B cell (primary cell): ENCODE results near the gene MYH14. TPM values are rescaled to one million over a fixed set of nuclear protein-coding genes. Genes with fewer than 3 reads are reported as not detected.

Experiments used
- ATAC-seq: fragments of 200-7000 bp; cut with Tn5 transposase; one replicate; pipeline ENCODE4 v1.10.0; 2021; ENCODE audit warnings: low read depth, mild to moderate bottlenecking, moderate number of reproducible peaks, moderate library complexity
- CTCF ChIA-PET: fragments of 350-600 bp; sonication (Branson Sonifier 250); formaldehyde crosslinking; loops from one replicate; lab custom pipeline; 2021; ENCODE audit warnings: antibody characterized with exemption, inconsistent platforms; lab: Charles Lee
- POLR2A ChIA-PET: fragments of 350-600 bp; sonication (Branson Sonifier 250); formaldehyde crosslinking; loops from one replicate; lab custom pipeline; 2021; ENCODE audit warnings: antibody characterized with exemption; lab: Charles Lee
- DNase-seq: peaks from one replicate; pipeline ENCODE4 v3.0.0; 2013
- H2AFZ ChIP-seq: 2 replicates; pipeline ENCODE4 v1.6.1; 2012; ENCODE audit warnings: mild to moderate bottlenecking, low read depth, low read length; ENCODE audit not compliant: insufficient read depth, poor library complexity, severe bottlenecking
- H3K27ac ChIP-seq, 2 donors: 1 replicate in 1 of 2; 2 replicates in 1 of 2; pipeline ENCODE4 v1.5.1; 2012 to 2013; ENCODE audit warnings: low read length in 2 of 2, mild to moderate bottlenecking in 2 of 2, moderate library complexity in 1 of 2
- H3K27me3 ChIP-seq, 4 experiments: fragments of 200-600 bp in 1 of 4; sonication (generic) in 1 of 4; replicated peaks in 1 of 4; 1 replicate in 2 of 4; 2 replicates in 2 of 4; pipeline versions ENCODE4 v1.6.1 to v1.7.0; 2013 to 2016; ENCODE audit warnings: low read length in 3 of 4, mild to moderate bottlenecking in 2 of 4, mixed read lengths in 1 of 4, moderate library complexity in 1 of 4; ENCODE audit not compliant: insufficient read depth in 4 of 4, control insufficient read depth in 3 of 4; ENCODE audit errors: control extremely low read depth in 1 of 4
- H3K36me3 ChIP-seq, 2 experiments: replicated peaks in 1 of 2; 1 replicate in 1 of 2; 2 replicates in 1 of 2; pipeline versions ENCODE4 v1.6.1 to v1.7.1; 2013; ENCODE audit warnings: low read length in 1 of 2; ENCODE audit not compliant: insufficient read depth in 2 of 2, control insufficient read depth in 1 of 2; ENCODE audit errors: control extremely low read depth in 1 of 2, extremely low read depth in 1 of 2
- H3K4me1 ChIP-seq, 2 donors: fragments of 200-600 bp in 1 of 2; sonication (generic) in 1 of 2; 1 replicate in 1 of 2; 2 replicates in 1 of 2; pipeline versions ENCODE4 v1.5.1 to v1.6.1; 2013 to 2017; ENCODE audit warnings: low read length in 2 of 2; ENCODE audit not compliant: control insufficient read depth in 2 of 2, insufficient read depth in 2 of 2
- H3K4me2 ChIP-seq: replicated peaks from 2 replicates; pipeline ENCODE3; 2012; ENCODE audit warnings: mild to moderate bottlenecking, low read depth, low read length; ENCODE audit not compliant: poor library complexity, severe bottlenecking
- H3K4me3 ChIP-seq, 5 experiments: fragments of 200-600 bp in 1 of 5; sonication (generic) in 1 of 5; 1 replicate in 3 of 5; 2 replicates in 2 of 5; pipeline versions ENCODE4 v1.5.1 to v1.7.0; 2011 to 2016; ENCODE audit warnings: low read length in 4 of 5, mild to moderate bottlenecking in 4 of 5, low read depth in 2 of 5, control low read depth in 1 of 5, moderate library complexity in 1 of 5; ENCODE audit not compliant: insufficient read depth in 1 of 5; ENCODE audit errors: control extremely low read depth in 1 of 5, extremely low read depth in 1 of 5
- H3K79me2 ChIP-seq: fragments of 200-600 bp; sonication (generic); one replicate; pipeline ENCODE4 v1.6.0; 2016; ENCODE audit warnings: low read length; ENCODE audit not compliant: control insufficient read depth, insufficient read depth
- H3K9ac ChIP-seq: fragments of 200-600 bp; sonication (generic); 2 replicates; pipeline ENCODE4 v1.6.1; 2017; ENCODE audit warnings: mild to moderate bottlenecking, low read length, moderate library complexity
- H3K9me3 ChIP-seq, 3 donors: one replicate each; pipeline versions ENCODE4 v1.6.1 to v1.7.1; 2013; ENCODE audit warnings: low read length in 2 of 3; ENCODE audit not compliant: control insufficient read depth in 2 of 3, insufficient read depth in 1 of 3; ENCODE audit errors: control extremely low read depth in 1 of 3
- H4K20me1 ChIP-seq: 2 replicates; pipeline ENCODE4 v1.6.0; 2012; ENCODE audit warnings: mild to moderate bottlenecking, low read length; ENCODE audit not compliant: insufficient read depth, control insufficient read depth, poor library complexity, severe bottlenecking
- H3K27ac Mint-ChIP-seq: one replicate; pipeline ENCODE4 v1.8.0; 2021; ENCODE audit warnings: mixed read lengths
- H3K27me3 Mint-ChIP-seq: one replicate; pipeline ENCODE4 v1.8.0; 2021; ENCODE audit warnings: mixed read lengths
- H3K4me1 Mint-ChIP-seq: one replicate; pipeline ENCODE4 v1.8.0; 2021; ENCODE audit warnings: mixed read lengths
- H3K4me3 Mint-ChIP-seq: one replicate; pipeline ENCODE4 v1.8.0; 2021; ENCODE audit warnings: mixed read lengths
- H3K9me3 Mint-ChIP-seq: one replicate; pipeline ENCODE4 v1.8.0; 2022; ENCODE audit warnings: mixed read lengths; ENCODE audit not compliant: insufficient read depth
- EZH2 ChIP-seq: IDR thresholded peaks from 2 replicates; pipeline ENCODE4 v1.6.1; 2012; ENCODE audit warnings: borderline replicate concordance, low read depth, mild to moderate bottlenecking, moderate library complexity, low read length; ENCODE audit not compliant: insufficient read depth, poor library complexity, severe bottlenecking
- WGBS: methylation state at CpG from one replicate; pipeline ENCODE4 v1.1.5; 2013; ENCODE audit warnings: missing lambda C conversion rate; ENCODE audit not compliant: insufficient coverage; 5-methylcytosine and 5-hydroxymethylcytosine counted together
- intact Hi-C: fragments of 100-400 bp; cut with micrococcal nuclease; formaldehyde crosslinking; loops from one replicate; pipeline ENCODE4 v1.10.0; 2022
- polyA plus RNA-seq: library from polyadenylated mRNA; depleted of rRNA; stranded (reverse); fragments of >200 nt; gene quantifications from 2 replicates; pipeline ENCODE4 v1.2.3, GENCODE V29; 2012
- total RNA-seq, 2 donors: library from RNA; stranded (reverse); fragments of 120-200 nt in 1 of 2; gene quantifications; 1 replicate in 1 of 2; 2 replicates in 1 of 2; pipeline versions ENCODE4 v1.2.3 to v1.2.4, GENCODE V29; 2013 to 2022
- TF ChIP-seq, protein P1 (sequence below): fragments of 200-600 bp; IDR thresholded peaks from one replicate; pipeline ENCODE4 v1.8.0; 2022; ENCODE audit warnings: antibody characterized with exemption, mild to moderate bottlenecking

Gene MYH14
- total and polyA plus RNA-seq, 2 donors (not counting 1 experiment from before 2014, with no cell fraction given) = not detected

DNA sequence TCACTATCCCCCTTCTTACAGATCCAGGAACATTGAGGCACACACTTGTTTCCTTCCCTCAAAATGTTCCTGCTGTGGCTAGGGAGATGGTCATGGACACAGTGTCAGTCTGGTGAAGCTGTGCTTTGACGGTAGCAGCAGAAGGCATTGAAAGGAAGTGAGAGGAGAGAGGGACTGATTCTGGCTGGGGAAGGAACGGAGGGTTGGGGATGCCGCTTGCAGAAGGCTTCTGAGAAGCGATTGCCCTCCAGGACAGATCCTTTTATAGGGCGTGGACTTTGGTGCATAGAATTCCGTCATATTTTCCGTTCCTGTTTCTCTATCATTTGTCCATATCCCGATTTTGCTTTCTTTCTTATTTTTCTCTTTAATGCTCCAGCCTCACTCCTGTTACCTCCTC, 14.1 kb upstream of the MYH14 start:
- WGBS = 72% methylated on average over 8 of the region's 8 CpGs
- no peaks in the 10 kb centered on the region for H3K27me3 ChIP-seq
- Mint-ChIP-seq H3K27ac (no peak overlapping the region), H3K4me1 (no peaks in the 10 kb centered on the region), H3K27me3 (peaks cover 26% of the 10 kb centered on the region), H3K4me3 (no peak overlapping the region), H3K9me3 (peaks cover 6% of the 10 kb centered on the region)
- H3K4me2 ChIP-seq = no peak overlapping the region
- no peak overlapping the region for H3K9ac ChIP-seq
- no peak overlapping the region for H3K27ac ChIP-seq
- TF ChIP-seq, protein P1, sequence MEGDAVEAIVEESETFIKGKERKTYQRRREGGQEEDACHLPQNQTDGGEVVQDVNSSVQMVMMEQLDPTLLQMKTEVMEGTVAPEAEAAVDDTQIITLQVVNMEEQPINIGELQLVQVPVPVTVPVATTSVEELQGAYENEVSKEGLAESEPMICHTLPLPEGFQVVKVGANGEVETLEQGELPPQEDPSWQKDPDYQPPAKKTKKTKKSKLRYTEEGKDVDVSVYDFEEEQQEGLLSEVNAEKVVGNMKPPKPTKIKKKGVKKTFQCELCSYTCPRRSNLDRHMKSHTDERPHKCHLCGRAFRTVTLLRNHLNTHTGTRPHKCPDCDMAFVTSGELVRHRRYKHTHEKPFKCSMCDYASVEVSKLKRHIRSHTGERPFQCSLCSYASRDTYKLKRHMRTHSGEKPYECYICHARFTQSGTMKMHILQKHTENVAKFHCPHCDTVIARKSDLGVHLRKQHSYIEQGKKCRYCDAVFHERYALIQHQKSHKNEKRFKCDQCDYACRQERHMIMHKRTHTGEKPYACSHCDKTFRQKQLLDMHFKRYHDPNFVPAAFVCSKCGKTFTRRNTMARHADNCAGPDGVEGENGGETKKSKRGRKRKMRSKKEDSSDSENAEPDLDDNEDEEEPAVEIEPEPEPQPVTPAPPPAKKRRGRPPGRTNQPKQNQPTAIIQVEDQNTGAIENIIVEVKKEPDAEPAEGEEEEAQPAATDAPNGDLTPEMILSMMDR = no peak
- no peak for TF ChIP-seq EZH2
- POLR2A ChIA-PET = no interaction called here
- no peaks in the 10 kb centered on the region for H3K79me2 ChIP-seq
- ATAC-seq (no peak), DNase-seq (no peak)
- H2AFZ ChIP-seq = no peak overlapping the region
- intact Hi-C loops = no loop called here
- H3K9me3 ChIP-seq = peaks cover 0 to 8% (median 0%) of the 10 kb centered on the region in 3 donors
- no peaks in the 10 kb centered on the region for H4K20me1 ChIP-seq
- H3K4me3 ChIP-seq = no peak overlapping the region
- CTCF ChIA-PET = no interaction called here
- no peaks in the 10 kb centered on the region for H3K36me3 ChIP-seq
- no peaks in the 10 kb centered on the region for H3K4me1 ChIP-seq

DNA sequence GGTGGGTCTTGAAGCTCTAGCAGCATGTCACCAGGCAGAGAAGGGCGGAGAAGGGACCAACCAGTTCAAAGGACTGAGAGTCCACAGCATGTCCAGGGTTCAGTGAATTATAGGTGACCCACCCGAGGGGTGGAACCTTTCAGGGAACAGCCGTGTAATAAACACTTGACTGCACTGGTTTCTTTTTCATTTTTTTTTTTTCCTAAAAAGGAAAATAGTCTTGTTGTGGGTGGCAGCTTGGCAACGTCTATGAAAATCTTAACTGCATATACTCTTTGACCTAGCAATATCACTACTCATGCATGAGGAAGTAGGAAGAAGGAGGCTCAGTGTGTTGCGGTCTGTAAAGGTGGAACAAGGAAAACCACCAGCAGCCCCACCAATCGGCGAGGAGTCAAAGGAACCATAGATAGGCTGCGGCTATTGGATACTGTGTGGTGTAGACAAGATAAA, 13.0 kb upstream of the MYH14 start:
- no peak for DNase-seq
- H2AFZ ChIP-seq = no peak overlapping the region
- ChIA-PET CTCF (interaction anchor here (0.6 to 0.7 kb wide), 2 partner anchors 26 to 61 kb away, joined by 3 read pairs; no protein-coding TSS in a partner anchor), POLR2A (no interaction called here)
- H3K27me3 ChIP-seq = peaks cover 0 to 5% (median 0%) of the 10 kb centered on the region in 4 experiments
- no peaks in the 10 kb centered on the region for H4K20me1 ChIP-seq
- no peaks in the 10 kb centered on the region for H3K4me1 ChIP-seq
- no peaks in the 10 kb centered on the region for H3K36me3 ChIP-seq
- no peak overlapping the region for H3K27ac Mint-ChIP-seq
- no peak for ATAC-seq
- peaks cover 0 to 8% (median 0%) of the 10 kb centered on the region in 3 donors for H3K9me3 ChIP-seq
- H3K4me2 ChIP-seq = no peak overlapping the region
- TF ChIP-seq, protein P1 = no peak
- TF ChIP-seq EZH2 = no peak
- H3K4me3 ChIP-seq = no peak overlapping the region
- H3K79me2 ChIP-seq = no peaks in the 10 kb centered on the region
- H3K4me1 Mint-ChIP-seq = no peaks in the 10 kb centered on the region
- no peak overlapping the region for H3K9ac ChIP-seq
- no peak overlapping the region for H3K27ac ChIP-seq
- peaks cover 6% of the 10 kb centered on the region for H3K9me3 Mint-ChIP-seq
- 68% methylated on average over 3 of the region's 8 CpGs for WGBS
- H3K27me3 Mint-ChIP-seq = peaks cover 30% of the 10 kb centered on the region
- no peak overlapping the region for H3K4me3 Mint-ChIP-seq
- intact Hi-C loops = no loop called here
